NCI-H187 (cell line): Measurements from ENCODE around the gene SNX19.
"Not testable (repeated sequence)": the region's sequence is repeated elsewhere in the genome, so short reads cannot be mapped to it uniquely, and the experiment has no call there.

ENCODE experiments used
- DNase-seq, 2 experiments: peaks; one replicate each; lab custom pipeline; 2025; lab: John Stamatoyannopoulos, UW

Gene SNX19

DNA sequence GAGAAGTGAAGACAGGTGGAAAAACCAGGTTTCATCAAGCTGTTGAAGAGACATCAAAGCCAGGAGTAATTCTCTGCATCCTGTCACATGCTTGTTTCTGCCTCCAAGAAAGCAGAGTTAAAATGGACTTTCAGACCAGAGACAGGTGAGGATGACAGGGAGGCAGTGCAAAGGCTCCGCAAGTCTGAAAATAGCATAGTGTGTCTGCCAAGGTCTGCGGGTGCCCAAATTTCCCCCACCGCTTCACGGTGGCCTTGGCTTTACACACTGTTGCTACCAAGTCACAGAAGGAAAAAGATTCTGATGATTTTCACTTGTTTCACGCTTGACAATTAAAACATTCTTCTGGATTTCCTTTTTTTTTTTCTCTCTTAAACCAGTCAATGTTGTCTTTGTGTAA is 44.2 kb downstream of the SNX19 start:
- no peak for DNase-seq

GRCh38 chr11:130871616-130872015 is 44.7 kb downstream of the SNX19 start:
- DNase-seq, result no peak

- no peak for DNase-seq
Observed at GRCh38 chr11:130868721-130869390, 47.4 kb downstream of the SNX19 start.

DNA sequence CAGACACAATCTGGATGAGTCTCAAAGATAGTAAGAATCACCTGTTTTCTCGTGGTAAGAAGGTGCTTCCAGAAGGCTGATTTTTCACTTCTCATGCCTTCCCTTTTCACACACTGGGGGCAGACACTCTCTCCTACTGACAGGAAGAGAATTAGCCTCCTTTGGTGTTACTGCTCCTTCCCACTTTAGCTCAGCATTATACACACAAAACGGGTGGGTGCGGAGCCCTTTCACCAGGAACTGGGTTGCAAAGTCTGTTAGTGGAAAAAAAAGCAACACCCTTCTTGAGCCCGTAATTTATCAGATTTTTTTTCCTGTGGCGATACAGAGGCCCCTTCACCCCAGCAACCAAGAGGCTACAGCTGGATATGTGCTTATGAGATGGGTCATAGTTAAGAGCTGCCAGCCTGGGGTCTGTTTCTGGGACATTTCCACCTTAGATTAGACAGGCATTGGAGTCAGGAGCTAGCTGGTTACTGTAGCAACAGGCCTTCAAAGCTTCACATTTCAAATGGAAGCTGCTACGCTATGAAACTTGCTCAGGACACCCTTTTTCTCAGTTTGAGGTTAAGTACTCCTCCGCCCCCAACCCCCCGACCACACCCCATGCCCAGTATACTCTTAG is 48.1 kb downstream of the SNX19 start:
- no peak for DNase-seq

- DNase-seq, result no peak
Observed at GRCh38 chr11:130866831-130867230, 49.4 kb downstream of the SNX19 start.

- DNase-seq, result no peak
Observed at GRCh38 chr11:130865774-130866114, 50.5 kb downstream of the SNX19 start.

GRCh38 chr11:130865091-130865773 is 51.0 kb downstream of the SNX19 start:
- no peak for DNase-seq

DNA sequence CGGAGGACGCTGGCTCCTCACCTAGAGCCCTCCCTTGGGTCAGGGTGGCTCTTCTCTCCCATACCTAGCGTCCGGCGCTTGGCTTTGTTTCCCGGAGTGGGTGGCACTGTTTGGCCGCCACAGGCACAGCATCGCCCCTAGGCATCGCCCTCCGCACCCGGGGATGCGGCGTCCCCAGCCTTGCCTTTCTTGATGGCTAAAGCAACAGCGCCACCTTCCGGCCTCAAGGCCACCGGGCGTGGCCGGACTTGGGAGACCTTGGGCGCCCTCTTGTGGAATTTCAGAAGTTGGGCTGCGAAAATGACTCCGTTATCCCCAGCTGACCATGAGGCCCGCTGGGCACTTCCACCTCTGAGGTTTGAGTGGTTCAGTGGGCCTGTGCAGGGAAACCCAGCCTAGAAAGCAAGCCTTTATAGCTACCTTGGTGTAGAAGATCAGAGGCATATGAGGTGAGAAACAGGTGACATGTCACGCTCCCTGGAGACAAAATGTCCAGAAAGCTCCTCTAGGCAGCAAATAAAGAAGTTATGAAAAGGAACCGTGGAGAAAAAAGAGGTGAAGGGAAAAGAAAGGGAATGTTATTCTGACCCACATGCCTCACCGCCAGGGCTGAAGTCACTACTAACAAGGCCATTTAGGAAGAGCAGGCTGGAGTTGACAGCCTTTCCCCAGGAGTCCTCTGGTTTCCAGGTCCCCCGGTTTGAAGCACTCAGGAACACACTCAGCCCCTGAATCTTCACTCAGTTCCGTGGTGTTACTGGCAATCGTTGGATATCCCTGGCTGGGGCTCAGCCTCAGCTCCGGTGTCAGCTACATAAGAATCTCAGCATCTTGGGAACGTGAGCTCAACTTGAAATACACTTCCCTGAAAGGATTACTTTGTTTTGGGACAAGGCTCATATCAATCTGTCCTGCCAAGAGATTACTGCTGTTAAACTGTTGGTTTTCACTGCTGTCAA is 54.1 kb downstream of the SNX19 start:
- DNase-seq, result peak; percentile 41 to 72

DNA sequence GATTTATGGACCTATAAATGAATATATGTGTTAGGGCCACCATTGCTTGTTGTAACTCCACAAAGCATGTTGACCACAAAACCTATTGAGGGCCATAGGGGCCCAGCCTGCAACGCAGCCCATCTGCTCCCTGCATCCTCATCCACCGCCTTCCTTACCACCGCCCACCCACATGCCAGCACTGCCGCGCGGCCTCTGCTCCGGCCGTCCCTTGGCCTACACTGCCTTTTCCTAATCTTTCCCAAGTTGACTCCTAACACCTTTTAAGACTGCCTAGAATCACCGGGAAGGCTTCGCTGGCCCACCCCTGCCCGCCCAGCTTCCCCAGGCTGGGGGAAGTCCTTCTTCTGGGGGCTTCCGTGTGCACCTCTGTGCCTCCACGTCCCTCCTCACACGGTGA is 55.0 kb downstream of the SNX19 start:
- DNase-seq, result no peak

DNA sequence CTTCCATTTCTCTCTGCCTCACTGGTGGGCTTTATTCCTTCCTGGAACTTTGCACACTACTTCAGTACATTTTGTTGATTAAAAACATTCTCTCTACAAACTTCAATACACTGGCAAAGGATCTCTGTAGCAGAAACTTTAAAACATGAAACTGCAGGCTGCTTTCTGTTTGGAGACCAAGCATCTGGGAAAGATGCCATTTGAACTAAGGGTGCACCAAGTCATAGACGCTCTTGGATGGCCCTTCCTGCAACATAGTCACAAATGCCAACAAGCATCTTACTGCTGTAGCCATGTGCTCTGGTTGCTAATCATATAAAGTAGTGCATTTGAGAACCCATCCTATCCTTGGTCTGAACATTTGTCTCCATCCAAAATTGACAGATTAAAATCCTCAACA is 56.4 kb downstream of the SNX19 start:
- no peak for DNase-seq

- no peak for DNase-seq
Observed at GRCh38 chr11:130858215-130858614, 58.1 kb downstream of the SNX19 start.

- not testable (repeated sequence) for DNase-seq
Observed at GRCh38 chr11:130855707-130856106, 60.6 kb downstream of the SNX19 start.

- DNase-seq, result no peak
Observed at GRCh38 chr11:130854483-130854882, 61.8 kb downstream of the SNX19 start.

DNA sequence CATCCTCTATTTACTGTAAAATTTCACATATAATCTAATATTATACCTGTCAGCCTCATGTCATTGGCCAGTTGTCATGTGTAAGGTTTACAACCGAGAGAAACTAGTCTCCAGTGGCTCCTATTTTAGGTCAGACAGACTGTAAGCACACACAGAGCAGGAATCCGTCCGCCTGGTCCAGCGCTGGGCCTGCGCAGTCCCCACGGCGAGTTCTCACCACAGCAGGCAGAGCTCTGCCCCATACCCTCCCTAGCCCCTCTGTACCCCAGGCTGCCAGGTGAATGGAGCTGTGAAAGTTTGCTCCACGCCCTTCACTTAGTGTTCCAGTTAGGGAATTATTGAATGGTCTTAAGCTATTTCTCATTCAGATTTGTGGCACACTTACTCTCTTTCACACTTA is 63.7 kb downstream of the SNX19 start:
- DNase-seq, result no peak

DNA sequence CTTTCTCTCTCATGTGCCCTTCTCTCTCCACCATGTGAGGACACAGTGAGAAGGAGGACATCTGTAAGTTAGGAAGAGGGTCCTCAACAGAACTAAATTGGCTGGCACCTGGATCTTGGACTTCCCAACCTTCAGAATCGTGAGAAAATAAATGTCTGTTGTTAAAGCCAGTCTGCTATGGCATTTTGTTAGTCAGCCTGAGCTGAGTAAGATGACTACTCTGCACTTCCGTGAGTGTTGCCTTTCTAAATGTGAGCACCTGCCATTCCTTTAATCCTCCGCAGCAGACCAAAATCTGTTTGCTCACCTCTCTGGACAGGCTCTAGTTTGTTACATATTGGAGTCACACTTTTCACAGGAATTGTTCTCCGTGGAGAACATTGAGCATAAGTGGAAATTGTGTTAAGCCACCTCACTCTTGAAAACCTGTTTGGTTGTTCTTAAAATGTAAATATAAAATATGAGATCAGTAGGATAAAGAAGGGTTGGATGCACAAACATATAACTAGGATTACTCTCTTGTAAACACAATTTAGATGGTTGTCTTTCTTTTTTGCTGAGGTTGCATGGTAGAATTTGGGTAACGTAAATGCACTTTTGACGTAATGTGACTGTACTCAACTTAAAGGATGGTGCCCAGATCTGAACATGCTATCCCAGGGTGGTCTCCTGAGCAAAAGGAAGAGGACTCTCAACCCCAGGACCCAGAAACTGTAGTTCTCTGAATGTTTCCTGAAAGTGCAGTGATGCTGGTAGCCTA is 65.9 kb downstream of the SNX19 start:
- no peak for DNase-seq

- no peak for DNase-seq
Observed at GRCh38 chr11:130849215-130849568, 67.1 kb downstream of the SNX19 start.

DNA sequence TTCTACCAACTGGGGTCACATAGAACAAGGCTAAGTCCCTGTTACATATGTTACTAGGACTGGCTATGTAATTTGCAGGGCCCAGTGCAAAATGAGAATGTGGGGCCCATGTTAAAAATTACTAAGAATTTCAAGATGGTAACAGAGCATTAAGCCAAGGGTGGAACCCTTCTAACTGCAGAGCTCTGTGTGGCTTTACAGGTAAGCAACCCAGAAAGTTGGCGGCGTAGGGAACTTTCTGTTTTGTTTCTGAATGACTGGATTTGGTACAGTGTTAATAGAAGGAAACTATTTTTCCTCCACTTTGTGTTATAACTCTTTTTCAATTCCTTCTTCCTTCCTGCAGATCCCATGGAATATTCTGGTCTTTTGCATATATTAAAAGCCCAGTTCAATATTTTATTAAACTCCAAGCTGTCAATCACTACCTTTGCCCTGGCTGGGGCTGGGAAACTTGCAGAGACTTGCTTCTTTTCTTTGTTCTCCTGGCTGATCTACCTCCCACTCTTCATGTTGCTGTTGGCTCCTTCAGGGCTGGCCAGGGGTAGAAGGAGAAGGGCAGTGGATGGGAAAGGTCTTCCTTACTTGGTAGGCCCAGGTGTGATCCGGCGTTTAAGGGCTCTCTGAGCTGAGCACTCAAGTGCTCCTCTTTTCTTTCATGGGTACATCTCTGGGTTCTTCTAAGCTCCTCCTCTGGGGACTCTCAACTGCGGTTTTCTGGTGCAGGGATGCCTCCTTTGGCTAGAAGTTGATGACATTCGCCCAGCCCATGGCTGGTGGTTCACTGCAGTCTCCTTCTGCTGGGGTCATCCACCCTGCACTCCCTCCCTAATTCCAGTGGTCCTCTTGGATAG is 67.7 kb downstream of the SNX19 start:
- DNase-seq, result no peak

GRCh38 chr11:130847517-130847916 is 68.8 kb downstream of the SNX19 start:
- DNase-seq, result no peak

GRCh38 chr11:130846606-130847005 is 69.7 kb downstream of the SNX19 start:
- no peak for DNase-seq

GRCh38 chr11:130842001-130842400 is 74.3 kb downstream of the SNX19 start:
- no peak for DNase-seq

GRCh38 chr11:130840679-130841078 is 75.6 kb downstream of the SNX19 start:
- DNase-seq, result no peak
